ENCODE measurements around the gene ULK3.
A peak's percentile ranks its signal among the peaks of the same experiment; 100 is the strongest.

Gene ULK3

DNA sequence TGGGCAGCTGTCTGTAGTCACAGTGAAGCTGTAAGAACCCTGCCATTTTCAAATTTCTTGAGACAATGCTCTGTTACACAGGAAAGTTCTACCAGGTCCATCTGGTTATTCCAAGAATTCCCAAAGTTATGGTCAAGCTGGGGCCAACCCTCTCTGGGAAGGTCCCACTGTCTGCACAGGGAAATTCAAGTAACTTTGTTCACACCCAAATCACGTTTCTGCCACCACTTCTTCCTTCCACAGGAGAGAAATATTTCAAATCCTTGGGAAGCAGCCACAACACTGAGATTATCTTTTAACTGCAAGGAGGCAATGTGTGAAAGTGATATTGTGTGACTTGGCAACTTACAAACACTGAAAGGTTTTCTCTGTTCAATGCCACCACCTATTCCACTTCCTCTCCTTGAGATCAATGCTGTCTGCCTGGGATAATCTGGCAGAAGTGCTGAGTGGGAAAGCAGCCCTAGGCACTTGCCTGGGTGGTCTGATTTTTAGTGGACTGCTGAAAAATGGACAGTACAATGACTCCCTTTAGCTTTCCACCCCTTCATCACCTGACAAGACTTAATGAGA, 24.6 kb upstream of the ULK3 start:
- no peak for DNase-seq

DNA sequence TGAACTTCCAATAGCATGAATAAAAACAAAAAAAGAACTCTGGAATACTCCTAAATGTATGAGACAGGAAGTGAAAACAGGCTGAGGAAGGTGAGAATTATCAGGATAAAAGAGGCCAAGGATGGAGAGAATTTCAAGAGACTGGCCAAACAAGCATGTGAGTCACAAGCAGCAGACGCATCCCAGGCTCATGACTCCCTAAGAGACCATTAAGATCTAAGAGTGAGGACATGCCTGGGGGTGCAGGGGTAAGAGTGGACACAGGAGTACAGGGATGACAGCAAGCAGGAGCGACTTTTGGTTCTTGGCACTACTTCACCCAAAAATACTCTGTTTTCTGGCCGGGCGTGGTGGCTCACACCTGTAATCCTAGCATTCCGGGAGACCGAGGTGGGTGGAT, 23.1 kb upstream of the ULK3 start:
- peak; percentile 47 for DNase-seq

- DNase-seq: no peak
These were observed 22.4 kb upstream of the ULK3 start for GRCh38 chr15:74865316-74865715.

- no peak for DNase-seq
These were observed 21.3 kb upstream of the ULK3 start for GRCh38 chr15:74864296-74864695.

- no peak for DNase-seq
These were observed 20.5 kb upstream of the ULK3 start for GRCh38 chr15:74863239-74864056.

DNA sequence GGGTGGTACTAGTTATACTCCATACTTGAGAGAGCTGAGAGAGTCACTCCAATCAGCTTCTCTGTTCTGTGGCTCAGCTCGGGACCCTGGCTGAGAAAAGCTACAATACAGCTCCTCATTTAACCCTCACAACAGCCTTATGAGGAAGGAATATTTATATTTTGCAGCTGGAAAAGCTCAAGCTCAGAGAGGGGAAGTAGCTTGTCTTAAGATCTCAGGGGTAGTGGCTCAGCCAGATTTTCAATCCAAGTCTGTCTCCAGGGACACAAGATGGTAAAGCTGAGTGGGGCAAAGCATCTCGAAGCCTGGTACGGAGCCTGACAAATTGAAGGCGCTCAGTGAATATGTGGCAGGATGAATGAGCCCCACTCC, 15.4 kb upstream of the ULK3 start:
- DNase-seq: no peak

- DNase-seq: no peak
These were observed 14.9 kb upstream of the ULK3 start for GRCh38 chr15:74857671-74858368.

GRCh38 chr15:74857082-74857655, 14.2 kb upstream of the ULK3 start:
- DNase-seq: no peak

- DNase-seq: no peak
These were observed 13.6 kb upstream of the ULK3 start for GRCh38 chr15:74856537-74856936.

DNA sequence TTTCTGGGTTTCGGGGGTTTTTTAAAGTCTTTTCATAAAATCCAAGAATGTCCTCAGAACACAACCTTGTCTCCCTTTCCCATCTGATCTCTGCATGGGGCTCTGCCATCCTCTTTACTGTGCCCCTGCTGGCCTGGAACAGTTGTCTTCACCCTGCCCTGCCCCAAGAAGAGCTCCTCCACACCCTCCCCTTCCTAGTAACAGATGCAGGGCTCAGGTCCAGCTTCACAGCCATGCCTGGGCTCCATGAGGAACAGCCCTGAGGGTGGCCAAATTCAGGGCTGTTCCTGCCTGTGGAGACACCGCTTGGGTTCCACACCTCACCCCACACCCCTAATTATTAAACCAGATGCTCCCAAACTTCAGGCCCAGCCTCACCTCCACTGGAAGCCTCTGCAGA, 12.9 kb upstream of the ULK3 start:
- DNase-seq: no peak

- no peak for DNase-seq
These were observed 11.6 kb upstream of the ULK3 start for GRCh38 chr15:74854453-74855022.

DNA sequence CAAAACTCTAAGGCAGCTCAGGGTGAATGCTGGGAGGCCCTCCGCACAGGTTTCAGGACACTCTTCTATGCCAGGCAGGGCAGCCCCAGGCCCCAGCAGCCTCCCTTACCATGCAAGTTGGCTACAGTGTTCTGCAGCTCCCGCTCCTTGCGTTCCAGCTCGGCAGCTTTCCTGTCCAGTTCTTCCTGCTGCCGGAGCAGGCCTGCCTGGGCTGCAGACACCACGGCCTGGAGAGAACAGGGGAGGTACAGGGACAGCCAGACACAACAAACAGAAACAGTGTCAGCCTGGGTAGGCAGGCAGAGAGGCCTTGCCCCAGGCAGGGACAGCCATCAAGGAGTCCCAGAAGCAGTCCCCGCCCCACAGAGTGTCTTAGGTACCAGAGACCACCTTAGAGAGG, 9.0 kb upstream of the ULK3 start:
- DNase-seq: no peak

DNA sequence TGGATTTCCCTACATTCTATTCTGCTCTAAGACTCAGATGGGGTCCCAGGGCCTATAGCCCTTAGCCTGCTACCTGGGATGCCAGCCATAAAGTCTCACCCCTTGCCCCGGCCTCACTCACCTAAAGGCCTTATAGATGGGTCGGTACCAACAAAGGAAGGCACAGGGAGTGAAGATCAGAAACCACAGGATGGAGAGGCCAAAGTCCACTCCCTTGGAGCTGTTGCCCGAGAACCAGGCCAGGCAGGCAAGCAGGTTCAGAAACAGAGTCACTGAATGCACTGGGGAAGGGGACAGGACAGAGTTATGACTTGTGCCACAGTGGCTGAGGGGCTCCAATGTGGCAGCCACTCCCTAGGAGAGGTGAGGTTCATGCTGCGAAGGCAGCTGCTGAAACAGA, 7.4 kb upstream of the ULK3 start:
- no peak for DNase-seq

- no peak for DNase-seq
These were observed 4.5 kb upstream of the ULK3 start for GRCh38 chr15:74847432-74847831.

DNA sequence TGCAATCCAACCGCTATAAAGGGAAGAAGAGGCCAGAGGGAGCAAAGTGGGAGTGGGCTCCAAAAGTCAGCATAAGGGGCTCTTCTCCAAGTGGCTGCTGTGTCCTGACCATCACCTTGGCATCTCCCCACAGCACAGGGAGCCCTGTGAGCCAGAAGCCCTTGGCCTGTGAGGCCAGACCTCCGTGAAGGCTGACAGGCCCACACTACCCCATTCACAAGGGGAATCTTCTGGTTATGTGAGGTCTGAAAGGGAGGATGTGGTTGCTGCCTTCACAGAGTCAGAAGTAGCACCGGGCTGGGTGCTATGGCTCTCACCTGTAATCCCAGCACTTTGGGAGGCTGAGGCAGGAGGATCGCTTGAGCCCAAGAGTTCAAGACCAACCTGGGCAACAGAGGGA, 2.6 kb upstream of the ULK3 start:
- no peak for DNase-seq

DNA sequence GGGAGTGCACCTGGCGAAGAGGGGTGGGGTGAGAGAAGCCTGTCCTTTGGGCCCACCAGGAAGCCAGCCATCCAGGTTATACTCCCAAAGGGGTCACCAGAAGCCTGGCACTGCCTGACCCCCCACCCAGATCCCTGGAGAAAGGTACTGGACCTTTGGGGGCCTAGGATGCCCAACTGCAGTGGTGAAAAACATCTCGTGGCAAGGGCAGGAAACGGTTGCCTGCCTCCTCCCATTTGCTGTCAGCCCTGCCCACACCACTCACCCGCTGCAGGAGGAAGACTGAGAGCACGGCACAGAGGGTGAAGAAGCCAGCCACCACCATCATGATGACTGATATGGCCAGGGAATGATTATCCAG, 2.2 kb upstream of the ULK3 start:
- DNase-seq: no peak

GRCh38 chr15:74844319-74845207, 1.6 kb upstream of the ULK3 start:
- DNase-seq: no peak

- DNase-seq: no peak
These were observed 939 bp upstream of the ULK3 start for GRCh38 chr15:74843891-74844299.

DNA sequence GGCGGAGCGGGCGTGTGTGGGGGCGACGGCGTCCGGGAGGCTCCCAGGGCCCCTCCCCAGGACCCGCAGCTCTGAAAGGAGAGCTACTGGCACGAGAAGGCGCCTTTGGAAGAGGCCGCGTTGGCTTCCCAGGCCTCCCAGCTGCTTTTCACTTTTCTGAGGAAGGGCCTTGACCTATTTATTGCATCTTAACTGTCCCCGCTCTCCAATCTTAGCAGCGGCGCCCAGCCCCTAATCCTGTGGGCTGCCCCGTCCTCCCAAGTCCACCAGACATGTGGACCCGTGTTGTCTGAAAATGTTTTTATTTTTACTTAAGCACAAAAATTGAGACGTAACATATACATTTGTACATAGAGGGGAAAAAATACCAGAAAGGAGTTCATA, 481 bp upstream of the ULK3 start:
- no peak for DNase-seq

DNA sequence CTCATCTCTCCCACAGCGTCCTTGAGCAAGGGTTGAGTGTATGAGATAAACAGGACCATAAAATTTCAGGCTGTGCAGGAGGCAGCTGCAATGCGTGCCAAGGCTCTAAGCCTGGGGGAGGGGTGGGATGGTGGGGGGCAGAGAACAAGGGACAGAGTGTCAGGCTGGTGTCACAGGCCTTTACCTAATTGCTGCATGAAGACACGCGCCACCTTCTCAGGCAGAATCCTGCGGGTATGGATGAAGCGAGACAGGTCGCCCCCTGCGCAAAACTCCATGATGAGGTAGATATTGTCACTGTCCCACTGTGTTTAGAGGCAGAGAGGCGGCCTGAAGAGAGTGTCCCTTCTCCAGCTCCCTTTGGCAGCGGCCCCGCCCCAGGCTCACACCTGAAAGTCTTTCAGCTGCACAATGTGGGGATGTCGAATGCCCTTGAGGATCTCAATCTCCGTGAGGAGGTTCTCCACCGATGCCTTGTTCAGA, 1.0 kb downstream of the ULK3 start:
- DNase-seq: no peak

- DNase-seq: no peak
These were observed 1.8 kb downstream of the ULK3 start for GRCh38 chr15:74840851-74841775.

Data from fibroblast of skin of back (primary cell).